Upper lobe of left lung (tissue), 4 donors: ENCODE measurements around the gene FAM171A1.

Source experiments
- CTCF ChIP-seq, 6 experiments: fragments of 450-650 bp in 4 of 6; fragments of 200-600 bp in 2 of 6; sonication (generic) in 2 of 6; IDR thresholded peaks; one replicate each; pipeline ENCODE4 v1.5.1; 2016 to 2019; ENCODE audit warnings: antibody characterized with exemption in 6 of 6
- EP300 ChIP-seq, 4 donors: sonication (generic); formaldehyde crosslinking; IDR thresholded peaks; one replicate each; pipeline ENCODE4 v1.5.1; 2017; ENCODE audit warnings: antibody characterized with exemption in 4 of 4, control low read depth in 2 of 4
- POLR2A ChIP-seq, 4 donors: fragments of 450-650 bp; IDR thresholded peaks; one replicate each; pipeline ENCODE4 v1.5.1; 2016 to 2017; ENCODE audit warnings: antibody characterized with exemption in 4 of 4, mild to moderate bottlenecking in 2 of 4
- POLR2AphosphoS5 ChIP-seq, 2 donors: sonication (generic); formaldehyde crosslinking; IDR thresholded peaks; one replicate each; pipeline ENCODE4 v1.5.1; 2017; ENCODE audit warnings: antibody characterized with exemption in 2 of 2

- TF ChIP-seq EP300 (IDR thresholded peaks at IDR 0.05) (no peak), CTCF (IDR thresholded peaks at IDR 0.05) (peak; percentile 44 to 88 (median 64)), POLR2AphosphoS5 (IDR thresholded peaks at IDR 0.05) (no peak), POLR2A (IDR thresholded peaks at IDR 0.05) (no peak)
Measured at GRCh38 chr10:15419279-15419874, 48.3 kb upstream of the FAM171A1 start.
